Upper lobe of left lung (tissue), 6 donors: ENCODE data around the gene DZIP1. TPM values are rescaled to one million over a fixed set of nuclear protein-coding genes. Genes with fewer than 3 reads are reported as not detected.
A peak's percentile ranks its signal among the peaks of the same experiment; 100 is the strongest.
"Not testable (repeated sequence)": the region's sequence is repeated elsewhere in the genome, so short reads cannot be mapped to it uniquely, and the experiment has no call there.

Experiments used
- ATAC-seq, 2 donors: fragments of 200-7000 bp; cut with Tn5 transposase; one replicate each; pipeline ENCODE4 v1.9.1; 2022; ENCODE audit warnings: mild to moderate bottlenecking in 2 of 2, moderate library complexity in 2 of 2; ENCODE audit not compliant: low FRiP score in 2 of 2
- DNase-seq, 2 donors: peaks; one replicate each; pipeline ENCODE4 v3.0.0-alpha.2; 2019 to 2020
- H3K27ac ChIP-seq, 4 donors: fragments of 200-600 bp; sonication (generic); one replicate each; pipeline ENCODE4 v1.5.1; 2016 to 2019
- H3K27me3 ChIP-seq, 4 donors: fragments of 200-600 bp; sonication (generic); one replicate each; pipeline ENCODE4 v1.5.1; 2017 to 2019
- H3K36me3 ChIP-seq, 4 donors: fragments of 200-600 bp; sonication (generic); one replicate each; pipeline ENCODE4 v1.5.1; 2016 to 2019
- H3K4me1 ChIP-seq, 4 donors: fragments of 200-600 bp; sonication (generic); one replicate each; pipeline ENCODE4 v1.5.1; 2018 to 2019
- H3K4me3 ChIP-seq, 4 donors: fragments of 200-600 bp; sonication (generic); one replicate each; pipeline ENCODE4 v1.5.1; 2017 to 2019; ENCODE audit warnings: mild to moderate bottlenecking in 2 of 4, moderate library complexity in 1 of 4
- H3K9me3 ChIP-seq, 4 donors: fragments of 200-600 bp; sonication (generic); one replicate each; pipeline ENCODE4 v1.5.1; 2018 to 2019
- EP300 ChIP-seq, 4 donors: sonication (generic); formaldehyde crosslinking; IDR thresholded peaks; one replicate each; pipeline ENCODE4 v1.5.1; 2017; ENCODE audit warnings: antibody characterized with exemption in 4 of 4, control low read depth in 2 of 4
- POLR2A ChIP-seq, 4 donors: fragments of 450-650 bp; IDR thresholded peaks; one replicate each; pipeline ENCODE4 v1.5.1; 2016 to 2017; ENCODE audit warnings: antibody characterized with exemption in 4 of 4, mild to moderate bottlenecking in 2 of 4
- POLR2AphosphoS5 ChIP-seq, 2 donors: sonication (generic); formaldehyde crosslinking; IDR thresholded peaks; one replicate each; pipeline ENCODE4 v1.5.1; 2017; ENCODE audit warnings: antibody characterized with exemption in 2 of 2
- WGBS, 2 donors: methylation state at CpG; one replicate each; pipeline ENCODE4 v1.1.5; 2017 to 2018; 5-methylcytosine and 5-hydroxymethylcytosine counted together
- total RNA-seq, 6 donors: library from RNA; depleted of rRNA in 4 of 6; stranded (reverse); fragments of >200 nt in 4 of 6; gene quantifications; one replicate each; pipeline versions ENCODE4 v1.1.0 to v1.2.1, GENCODE V29; 2016 to 2021
- TF ChIP-seq, protein P1 (sequence below), 6 experiments: fragments of 450-650 bp in 4 of 6; fragments of 200-600 bp in 2 of 6; sonication (generic) in 2 of 6; IDR thresholded peaks; one replicate each; pipeline ENCODE4 v1.5.1; 2016 to 2019; ENCODE audit warnings: antibody characterized with exemption in 6 of 6
- donor health status: DM: no; HTN: no; CAD: no; lungs with moderate emphysema.
- donor health status: DM: no; HTN: yes; CAD: no; lungs with severe emphysema.

The DZIP1 gene
- total RNA-seq, 6 donors from 2014 or later: 4.8 to 18.4 (median 8.7) TPM

DNA sequence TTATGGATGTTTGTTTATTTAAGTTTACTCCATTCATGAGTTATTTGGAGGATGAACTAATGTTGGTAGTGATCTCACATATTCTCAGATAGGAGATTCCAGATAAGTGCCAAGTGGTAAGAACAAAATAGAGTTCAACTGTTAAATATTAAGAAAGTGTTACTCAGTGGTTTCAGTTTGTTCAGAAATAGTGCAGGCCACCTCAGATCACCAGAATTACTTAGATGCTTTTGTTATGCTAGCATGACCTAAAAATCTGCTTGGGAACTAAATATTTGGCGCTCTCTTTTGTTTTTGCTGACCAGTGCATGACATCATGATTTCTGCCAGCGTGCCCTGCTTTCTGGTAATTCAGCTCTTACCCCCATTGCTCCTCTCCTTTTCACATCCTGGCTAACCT is 76.4 kb downstream of the DZIP1 start:
- no peaks in the 10 kb centered on the region for H3K9me3 ChIP-seq
- TF ChIP-seq POLR2A (IDR thresholded peaks at IDR 0.05) (no peak), EP300 (IDR thresholded peaks at IDR 0.05) (no peak), POLR2AphosphoS5 (IDR thresholded peaks at IDR 0.05) (no peak)
- TF ChIP-seq, protein P1, sequence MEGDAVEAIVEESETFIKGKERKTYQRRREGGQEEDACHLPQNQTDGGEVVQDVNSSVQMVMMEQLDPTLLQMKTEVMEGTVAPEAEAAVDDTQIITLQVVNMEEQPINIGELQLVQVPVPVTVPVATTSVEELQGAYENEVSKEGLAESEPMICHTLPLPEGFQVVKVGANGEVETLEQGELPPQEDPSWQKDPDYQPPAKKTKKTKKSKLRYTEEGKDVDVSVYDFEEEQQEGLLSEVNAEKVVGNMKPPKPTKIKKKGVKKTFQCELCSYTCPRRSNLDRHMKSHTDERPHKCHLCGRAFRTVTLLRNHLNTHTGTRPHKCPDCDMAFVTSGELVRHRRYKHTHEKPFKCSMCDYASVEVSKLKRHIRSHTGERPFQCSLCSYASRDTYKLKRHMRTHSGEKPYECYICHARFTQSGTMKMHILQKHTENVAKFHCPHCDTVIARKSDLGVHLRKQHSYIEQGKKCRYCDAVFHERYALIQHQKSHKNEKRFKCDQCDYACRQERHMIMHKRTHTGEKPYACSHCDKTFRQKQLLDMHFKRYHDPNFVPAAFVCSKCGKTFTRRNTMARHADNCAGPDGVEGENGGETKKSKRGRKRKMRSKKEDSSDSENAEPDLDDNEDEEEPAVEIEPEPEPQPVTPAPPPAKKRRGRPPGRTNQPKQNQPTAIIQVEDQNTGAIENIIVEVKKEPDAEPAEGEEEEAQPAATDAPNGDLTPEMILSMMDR (IDR thresholded peaks at IDR 0.05): no peak
- no peaks in the 10 kb centered on the region for H3K36me3 ChIP-seq
- no peaks in the 10 kb centered on the region for H3K27me3 ChIP-seq
- DNase-seq: no peak
- WGBS, 2 donors: 91 to 92% methylated on average over 2 of the region's 2 CpGs
- H3K4me3 ChIP-seq: no peak overlapping the region
- no peak overlapping the region for H3K27ac ChIP-seq
- no peak for ATAC-seq
- no peaks in the 10 kb centered on the region for H3K4me1 ChIP-seq

DNA sequence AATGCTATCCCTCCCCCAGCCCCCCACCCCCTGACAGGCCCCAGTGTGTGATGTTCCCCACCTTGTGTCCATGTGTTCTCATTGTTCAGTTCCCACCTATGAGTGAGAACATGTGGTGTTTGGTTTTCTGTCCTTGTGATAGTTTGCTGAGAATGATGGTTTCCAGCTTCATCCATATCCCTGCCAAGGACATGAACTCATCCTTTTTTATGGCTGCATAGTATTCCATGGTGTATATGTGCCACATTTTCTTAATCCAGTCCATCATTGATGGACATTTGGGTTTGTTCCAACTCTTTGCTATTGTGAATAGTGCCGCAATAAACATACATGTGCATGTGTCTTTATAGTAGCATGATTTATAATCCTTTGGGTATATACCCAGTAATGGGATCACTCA is 78.7 kb downstream of the DZIP1 start:
- DNase-seq, ATAC-seq, H3K27ac ChIP-seq, H3K4me3 ChIP-seq, H3K4me1 ChIP-seq, H3K9me3 ChIP-seq, H3K36me3 ChIP-seq, H3K27me3 ChIP-seq: not testable (repeated sequence)
- WGBS, 2 donors: 92 to 100% methylated on average over 1 of the region's 1 CpG

DNA sequence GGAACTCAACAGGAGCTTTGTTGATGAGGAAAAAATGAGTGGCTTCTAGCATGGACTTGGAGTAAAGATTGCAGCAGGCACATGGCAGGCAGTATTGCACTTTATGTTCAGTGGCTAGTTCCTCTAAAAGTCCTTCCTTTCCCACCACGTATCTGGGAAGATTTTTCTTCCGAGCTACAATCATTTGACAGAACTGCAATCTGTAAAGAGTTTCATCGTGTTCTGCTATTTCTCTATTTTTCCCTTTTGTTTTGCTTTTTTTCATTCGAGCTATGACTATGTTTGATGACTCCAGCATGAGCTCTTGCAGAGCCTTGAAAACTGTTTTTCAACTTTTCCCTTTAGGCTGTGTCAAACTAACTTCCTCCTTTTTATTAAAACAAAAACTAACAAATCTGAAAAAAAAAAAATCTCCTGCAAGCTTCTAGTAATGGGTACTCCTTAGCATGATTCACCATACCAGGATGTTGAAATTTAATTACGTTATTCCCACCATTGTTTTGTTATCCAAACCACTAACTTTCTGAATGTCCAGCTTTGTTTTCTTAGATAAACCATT is 79.7 kb downstream of the DZIP1 start:
- H3K27ac ChIP-seq: no peak overlapping the region
- ATAC-seq: peak in 1 of 2 donors; percentile 73
- H3K4me1 ChIP-seq: no peaks in the 10 kb centered on the region
- H3K27me3 ChIP-seq: no peaks in the 10 kb centered on the region
- no peaks in the 10 kb centered on the region for H3K36me3 ChIP-seq
- WGBS, 2 donors: 44 to 49% methylated on average over 5 of the region's 5 CpGs
- H3K9me3 ChIP-seq: no peaks in the 10 kb centered on the region
- TF ChIP-seq, protein P1 (IDR thresholded peaks at IDR 0.05): no peak
- TF ChIP-seq POLR2AphosphoS5 (IDR thresholded peaks at IDR 0.05) (no peak), EP300 (IDR thresholded peaks at IDR 0.05) (no peak), POLR2A (IDR thresholded peaks at IDR 0.05) (no peak)
- no peak overlapping the region for H3K4me3 ChIP-seq
- no peak for DNase-seq

DNA sequence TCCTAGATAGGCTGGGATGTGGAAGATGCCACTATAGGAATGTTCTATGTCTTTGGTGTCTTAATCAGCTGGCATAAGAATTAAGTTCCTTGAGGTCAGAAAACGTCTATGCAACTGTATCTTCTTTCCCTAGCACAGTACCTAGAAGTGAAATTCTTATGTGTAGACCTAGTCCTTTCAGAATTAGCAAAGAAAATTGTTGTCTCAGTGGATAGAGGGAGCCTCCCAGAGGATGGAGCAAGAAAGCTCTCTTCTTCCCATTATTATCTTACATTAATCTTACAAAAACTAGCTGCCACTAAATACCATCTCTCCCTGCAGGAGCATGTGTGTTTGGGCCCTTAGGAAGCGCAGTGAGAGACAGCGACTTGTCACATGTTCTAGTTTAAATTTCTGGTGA is 80.4 kb downstream of the DZIP1 start:
- H3K36me3 ChIP-seq: no peaks in the 10 kb centered on the region
- H3K27me3 ChIP-seq: no peaks in the 10 kb centered on the region
- H3K9me3 ChIP-seq: no peaks in the 10 kb centered on the region
- no peak for DNase-seq
- 68 to 73% methylated on average over 3 of the region's 3 CpGs for WGBS, 2 donors
- H3K4me1 ChIP-seq: no peaks in the 10 kb centered on the region
- ATAC-seq: no peak
- no peak overlapping the region for H3K4me3 ChIP-seq
- TF ChIP-seq EP300 (IDR thresholded peaks at IDR 0.05) (no peak), POLR2A (IDR thresholded peaks at IDR 0.05) (no peak), POLR2AphosphoS5 (IDR thresholded peaks at IDR 0.05) (no peak)
- TF ChIP-seq, protein P1 (IDR thresholded peaks at IDR 0.05): no peak
- H3K27ac ChIP-seq: no peak overlapping the region

DNA sequence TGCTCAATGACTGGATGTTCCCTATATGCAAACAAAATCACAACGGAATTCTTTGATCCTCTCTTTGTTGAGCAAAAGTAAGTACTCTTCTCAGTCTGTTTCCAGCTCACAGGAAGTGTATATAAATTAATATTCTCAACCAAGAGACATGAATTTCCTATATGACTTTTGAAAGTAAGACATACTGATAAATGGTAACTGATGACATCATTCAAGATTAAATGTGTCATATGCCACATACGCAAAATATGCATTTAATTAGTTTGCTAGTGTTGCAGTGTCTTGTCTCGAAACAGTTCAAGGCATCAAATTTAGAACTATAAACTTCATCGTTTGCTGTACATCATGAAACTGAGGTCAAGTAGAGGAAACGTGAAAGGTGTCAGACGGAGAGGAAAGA is 84.1 kb downstream of the DZIP1 start:
- Histone ChIP-seq H3K4me3 (no peak overlapping the region), H3K27ac (no peak overlapping the region), H3K4me1 (no peaks in the 10 kb centered on the region), H3K9me3 (no peaks in the 10 kb centered on the region), H3K27me3 (no peaks in the 10 kb centered on the region), H3K36me3 (no peaks in the 10 kb centered on the region)
- ATAC-seq: no peak
- TF ChIP-seq POLR2AphosphoS5 (IDR thresholded peaks at IDR 0.05) (no peak), POLR2A (IDR thresholded peaks at IDR 0.05) (no peak), EP300 (IDR thresholded peaks at IDR 0.05) (no peak)
- TF ChIP-seq, protein P1 (IDR thresholded peaks at IDR 0.05): no peak
- WGBS, 2 donors: 75 to 81% methylated on average over 6 of the region's 6 CpGs
- no peak for DNase-seq
